ENCODE data around the gene ACSS1.
"Not testable (repeated sequence)": the region's sequence is repeated elsewhere in the genome, so short reads cannot be mapped to it uniquely, and the experiment has no call there.

Gene ACSS1

DNA sequence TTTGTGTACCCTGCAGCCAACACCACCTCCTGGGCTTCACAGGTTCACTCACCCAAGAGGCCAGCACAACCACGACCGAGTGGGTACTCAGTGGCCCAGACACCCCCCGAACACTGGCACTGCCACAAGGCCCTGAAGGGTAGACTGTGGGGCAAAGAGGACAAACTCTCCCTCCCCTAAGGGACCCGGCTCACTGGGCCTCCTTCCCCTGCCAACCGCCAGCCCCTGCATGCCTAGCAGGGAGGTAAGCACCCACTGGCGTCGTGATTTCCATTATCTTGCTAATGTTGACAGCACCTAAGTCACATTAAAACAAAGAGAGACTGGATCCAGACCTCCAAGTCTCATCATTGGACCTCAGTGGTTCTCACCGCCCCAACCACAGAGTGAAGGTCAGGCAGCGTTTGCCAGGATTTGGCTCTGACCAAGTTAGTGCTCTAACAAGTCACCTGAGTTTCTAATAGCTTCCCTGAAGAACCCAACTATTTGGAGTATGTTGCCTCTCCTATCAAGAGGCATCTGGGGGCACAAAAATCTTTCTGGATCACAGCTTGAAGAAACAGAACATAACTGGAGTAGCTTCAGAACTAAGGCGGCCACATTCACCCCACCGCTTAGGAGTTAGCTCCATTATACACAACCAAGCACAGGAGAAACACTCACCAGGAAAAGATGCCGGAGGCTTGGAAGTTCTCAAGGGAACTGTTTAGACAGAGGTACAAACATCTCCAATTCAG, 51.3 kb downstream of the ACSS1 start:
- H3K4me3 ChIP-seq (ENCODE audit: low read depth, low read length) = no peak overlapping the region
- TF ChIP-seq, protein P1, sequence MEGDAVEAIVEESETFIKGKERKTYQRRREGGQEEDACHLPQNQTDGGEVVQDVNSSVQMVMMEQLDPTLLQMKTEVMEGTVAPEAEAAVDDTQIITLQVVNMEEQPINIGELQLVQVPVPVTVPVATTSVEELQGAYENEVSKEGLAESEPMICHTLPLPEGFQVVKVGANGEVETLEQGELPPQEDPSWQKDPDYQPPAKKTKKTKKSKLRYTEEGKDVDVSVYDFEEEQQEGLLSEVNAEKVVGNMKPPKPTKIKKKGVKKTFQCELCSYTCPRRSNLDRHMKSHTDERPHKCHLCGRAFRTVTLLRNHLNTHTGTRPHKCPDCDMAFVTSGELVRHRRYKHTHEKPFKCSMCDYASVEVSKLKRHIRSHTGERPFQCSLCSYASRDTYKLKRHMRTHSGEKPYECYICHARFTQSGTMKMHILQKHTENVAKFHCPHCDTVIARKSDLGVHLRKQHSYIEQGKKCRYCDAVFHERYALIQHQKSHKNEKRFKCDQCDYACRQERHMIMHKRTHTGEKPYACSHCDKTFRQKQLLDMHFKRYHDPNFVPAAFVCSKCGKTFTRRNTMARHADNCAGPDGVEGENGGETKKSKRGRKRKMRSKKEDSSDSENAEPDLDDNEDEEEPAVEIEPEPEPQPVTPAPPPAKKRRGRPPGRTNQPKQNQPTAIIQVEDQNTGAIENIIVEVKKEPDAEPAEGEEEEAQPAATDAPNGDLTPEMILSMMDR (IDR thresholded peaks at IDR 0.05; ENCODE audit: low read depth, low read length, missing control alignments) = no peak
- DNase-seq (ENCODE audit: low read depth) = no peak

DNA sequence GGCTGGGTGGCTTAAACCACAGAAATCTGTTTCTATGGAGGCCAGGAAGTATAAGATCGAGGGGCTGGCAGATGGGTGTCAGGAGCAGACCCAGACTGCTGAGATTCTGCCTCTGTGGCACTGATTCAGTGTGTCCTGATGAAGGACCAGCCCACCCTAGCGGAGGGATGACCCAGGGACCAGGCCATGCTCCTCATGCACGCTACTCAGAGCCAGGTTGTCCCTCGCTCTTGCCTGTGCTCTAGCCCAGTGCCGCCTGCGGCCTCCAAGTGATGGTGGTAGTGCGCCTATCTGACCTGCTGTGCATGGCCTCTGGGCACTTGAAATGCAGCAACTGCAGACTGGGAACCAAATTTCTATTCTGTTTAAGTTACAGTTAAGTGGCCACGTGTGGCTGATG, 52.3 kb downstream of the ACSS1 start:
- H3K4me3 ChIP-seq (ENCODE audit: low read depth, low read length) = no peak overlapping the region
- TF ChIP-seq, protein P1 (IDR thresholded peaks at IDR 0.05; ENCODE audit: low read depth, low read length, missing control alignments) = no peak
- no peak for DNase-seq (ENCODE audit: low read depth)

DNA sequence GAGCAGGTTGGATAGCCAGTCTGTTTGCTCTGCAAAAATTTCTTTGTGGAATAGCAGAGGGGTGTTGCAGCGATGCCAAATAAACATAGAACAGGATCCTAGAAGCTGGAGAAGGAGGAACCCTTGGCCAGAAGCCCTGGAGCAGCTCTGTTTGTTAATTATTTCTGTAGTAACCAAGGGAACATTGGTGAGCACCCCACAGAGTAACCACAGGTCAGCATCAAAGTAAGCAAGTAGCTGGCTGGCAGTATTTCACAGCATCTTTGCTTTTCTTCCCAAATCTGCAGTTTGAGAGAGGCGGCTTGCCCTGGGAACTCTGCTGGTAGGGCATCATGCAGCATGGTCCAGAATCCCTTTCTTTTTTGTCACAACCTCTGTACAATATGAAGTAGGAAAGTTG, 52.7 kb downstream of the ACSS1 start:
- TF ChIP-seq, protein P1 (IDR thresholded peaks at IDR 0.05; ENCODE audit: low read depth, low read length, missing control alignments) = no peak
- H3K4me3 ChIP-seq (ENCODE audit: low read depth, low read length) = no peak overlapping the region
- DNase-seq (ENCODE audit: low read depth) = no peak

DNA sequence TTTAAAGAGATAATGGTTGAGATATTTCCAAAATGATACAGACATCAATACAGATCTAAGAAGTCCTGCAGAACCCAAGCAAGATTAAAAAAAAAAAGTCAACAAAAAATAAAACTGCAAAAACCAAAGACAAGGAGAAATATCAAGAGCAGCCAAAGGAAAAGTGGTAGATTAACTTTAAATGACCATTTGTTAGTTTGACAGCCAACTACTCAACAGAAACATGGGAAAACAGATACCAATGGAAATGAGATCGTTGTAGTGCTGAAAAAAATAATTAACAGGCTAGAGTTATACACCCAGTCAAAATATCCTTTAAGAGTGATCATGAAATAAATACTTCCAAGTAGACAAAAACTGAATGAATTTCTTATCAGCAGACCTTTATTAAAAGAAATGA, 54.9 kb downstream of the ACSS1 start:
- TF ChIP-seq, protein P1 (IDR thresholded peaks at IDR 0.05; ENCODE audit: low read depth, low read length, missing control alignments) = no peak
- no peak for DNase-seq (ENCODE audit: low read depth)
- no peak overlapping the region for H3K4me3 ChIP-seq (ENCODE audit: low read depth, low read length)

DNA sequence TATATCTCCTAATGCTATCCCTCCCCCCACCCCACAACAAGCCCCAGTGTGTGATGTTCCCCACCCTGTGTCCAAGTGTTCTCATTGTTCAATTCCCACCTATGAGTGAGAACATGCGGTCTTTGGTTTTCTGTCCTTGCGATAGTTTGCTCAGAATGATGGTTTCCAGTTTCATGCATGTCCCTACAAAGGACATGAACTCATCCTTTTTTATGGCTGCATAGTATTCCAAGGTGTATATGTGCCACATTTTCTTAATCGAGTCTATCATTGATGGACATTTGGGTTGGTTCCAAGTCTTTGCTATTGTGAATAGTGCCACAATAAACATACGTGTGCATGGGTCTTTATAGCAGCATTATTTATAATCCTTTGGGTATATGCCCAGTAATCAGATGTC, 56.6 kb downstream of the ACSS1 start:
- DNase-seq (ENCODE audit: low read depth); H3K4me3 ChIP-seq (ENCODE audit: low read depth, low read length): not testable (repeated sequence)

DNA sequence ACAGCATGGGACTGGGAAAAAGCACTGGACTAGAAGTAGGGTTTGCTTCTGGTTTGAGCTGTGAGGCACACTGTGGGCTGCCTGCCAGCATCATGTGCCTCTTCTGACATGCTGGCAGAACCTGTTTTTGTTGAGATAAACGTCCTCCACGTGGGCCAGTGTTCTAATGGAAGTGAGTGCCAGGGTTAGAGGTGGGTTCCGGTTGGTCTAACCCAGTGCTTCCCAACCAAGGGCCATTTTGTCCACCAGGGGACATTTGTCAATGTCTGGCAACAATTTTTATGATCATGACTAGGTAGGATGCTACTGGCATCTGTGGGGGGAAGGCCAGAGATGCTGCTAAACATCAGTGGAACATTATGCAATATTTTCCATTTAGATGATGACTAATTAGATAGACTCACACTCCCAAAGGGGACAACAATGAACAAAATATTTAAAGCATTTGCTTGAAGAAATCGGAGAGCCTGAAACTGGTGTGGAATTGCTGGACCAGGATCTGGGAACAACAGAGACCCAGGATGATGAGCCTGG, 57.6 kb downstream of the ACSS1 start:
- TF ChIP-seq, protein P1 (IDR thresholded peaks at IDR 0.05; ENCODE audit: low read depth, low read length, missing control alignments) = no peak
- no peak overlapping the region for H3K4me3 ChIP-seq (ENCODE audit: low read depth, low read length)
- DNase-seq (ENCODE audit: low read depth) = no peak

DNA sequence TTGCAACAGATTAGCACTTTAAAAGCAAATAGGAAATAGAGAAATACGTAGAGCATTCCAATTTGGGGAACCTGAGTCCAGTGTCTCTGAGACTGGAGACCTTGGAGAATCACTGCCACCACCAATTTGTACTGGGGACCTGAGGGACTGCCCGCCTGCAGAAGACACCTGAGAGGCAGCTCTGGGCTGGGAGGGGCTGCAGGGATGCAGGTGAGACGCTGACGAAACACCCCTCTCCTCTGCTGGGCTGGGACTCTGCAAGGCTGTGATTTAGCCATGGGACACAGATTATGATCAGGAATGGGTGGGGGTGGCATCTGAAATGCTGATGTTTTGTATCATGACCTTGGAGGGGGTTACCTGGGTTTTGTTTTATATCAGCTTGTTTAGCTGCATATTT, 58.4 kb downstream of the ACSS1 start:
- TF ChIP-seq, protein P1 (IDR thresholded peaks at IDR 0.05; ENCODE audit: low read depth, low read length, missing control alignments) = no peak
- H3K4me3 ChIP-seq (ENCODE audit: low read depth, low read length) = no peak overlapping the region
- no peak for DNase-seq (ENCODE audit: low read depth)
